ENCODE results near the gene SNX11.

DNA sequence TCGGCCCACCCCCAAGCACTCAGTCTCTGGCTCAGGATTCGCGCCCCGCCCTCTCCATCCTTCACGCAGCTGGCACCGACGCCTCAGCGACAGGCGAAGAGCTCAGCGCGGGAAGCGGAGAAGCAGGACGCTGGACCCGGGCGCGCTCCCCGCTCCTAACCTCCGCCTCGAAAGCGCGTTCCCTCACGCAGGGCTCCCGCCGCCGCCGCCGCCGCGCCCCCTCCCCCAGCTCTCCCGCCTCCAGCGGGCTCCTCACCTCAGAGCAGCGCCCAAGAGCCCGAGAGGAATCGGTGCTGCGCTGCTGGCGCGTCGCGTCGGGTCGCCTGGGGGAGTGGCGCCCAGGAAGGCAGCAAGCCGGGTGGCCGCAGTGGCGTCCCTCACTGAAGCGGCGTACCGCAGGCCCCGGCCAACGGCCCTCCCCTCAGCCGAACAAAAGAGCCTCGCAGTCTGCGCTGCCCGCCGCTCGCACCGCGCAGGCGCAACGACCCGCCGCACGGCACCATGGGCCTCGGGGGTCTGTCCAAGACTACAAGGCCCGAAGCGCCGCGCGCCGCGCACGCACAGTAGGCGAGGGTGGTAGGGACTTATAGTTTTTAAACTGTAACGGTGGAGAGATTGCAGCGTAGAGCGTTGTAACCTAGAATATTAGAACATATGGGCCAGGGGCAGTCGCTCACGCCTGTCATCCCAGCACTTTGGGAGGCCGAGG is 6.4 kb upstream of the SNX11 start, which contains the start of gene CBX1:
- TF ChIP-seq, protein P1, sequence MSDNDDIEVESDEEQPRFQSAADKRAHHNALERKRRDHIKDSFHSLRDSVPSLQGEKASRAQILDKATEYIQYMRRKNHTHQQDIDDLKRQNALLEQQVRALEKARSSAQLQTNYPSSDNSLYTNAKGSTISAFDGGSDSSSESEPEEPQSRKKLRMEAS (IDR thresholded peaks at IDR 0.05; ENCODE audit: low read depth, low read length), result no peak
- TF ChIP-seq, protein P2, sequence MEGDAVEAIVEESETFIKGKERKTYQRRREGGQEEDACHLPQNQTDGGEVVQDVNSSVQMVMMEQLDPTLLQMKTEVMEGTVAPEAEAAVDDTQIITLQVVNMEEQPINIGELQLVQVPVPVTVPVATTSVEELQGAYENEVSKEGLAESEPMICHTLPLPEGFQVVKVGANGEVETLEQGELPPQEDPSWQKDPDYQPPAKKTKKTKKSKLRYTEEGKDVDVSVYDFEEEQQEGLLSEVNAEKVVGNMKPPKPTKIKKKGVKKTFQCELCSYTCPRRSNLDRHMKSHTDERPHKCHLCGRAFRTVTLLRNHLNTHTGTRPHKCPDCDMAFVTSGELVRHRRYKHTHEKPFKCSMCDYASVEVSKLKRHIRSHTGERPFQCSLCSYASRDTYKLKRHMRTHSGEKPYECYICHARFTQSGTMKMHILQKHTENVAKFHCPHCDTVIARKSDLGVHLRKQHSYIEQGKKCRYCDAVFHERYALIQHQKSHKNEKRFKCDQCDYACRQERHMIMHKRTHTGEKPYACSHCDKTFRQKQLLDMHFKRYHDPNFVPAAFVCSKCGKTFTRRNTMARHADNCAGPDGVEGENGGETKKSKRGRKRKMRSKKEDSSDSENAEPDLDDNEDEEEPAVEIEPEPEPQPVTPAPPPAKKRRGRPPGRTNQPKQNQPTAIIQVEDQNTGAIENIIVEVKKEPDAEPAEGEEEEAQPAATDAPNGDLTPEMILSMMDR (IDR thresholded peaks at IDR 0.05; ENCODE audit: low read depth, low read length), result no peak
- TF ChIP-seq MYC (IDR thresholded peaks at IDR 0.05; ENCODE audit: low read depth, low read length), result peak; percentile 42; the same call in 1 of the 2 replicates
- TF ChIP-seq POLR2A (IDR thresholded peaks at IDR 0.05; ENCODE audit: extremely low read depth, insufficient read length), result no peak
